VCaP (cell line): ENCODE results near the gene CALN1.

Source experiments
- H3K27ac ChIP-seq: fragments of 450-650 bp; 2 replicates; pipeline ENCODE4 v1.5.1; 2017
- TF ChIP-seq, protein P1 (sequence below): fragments of 450-650 bp; conservative IDR thresholded peaks from 2 replicates; pipeline ENCODE4 v1.5.1; 2017; ENCODE audit warnings: mild to moderate bottlenecking, moderate library complexity

The CALN1 gene

DNA sequence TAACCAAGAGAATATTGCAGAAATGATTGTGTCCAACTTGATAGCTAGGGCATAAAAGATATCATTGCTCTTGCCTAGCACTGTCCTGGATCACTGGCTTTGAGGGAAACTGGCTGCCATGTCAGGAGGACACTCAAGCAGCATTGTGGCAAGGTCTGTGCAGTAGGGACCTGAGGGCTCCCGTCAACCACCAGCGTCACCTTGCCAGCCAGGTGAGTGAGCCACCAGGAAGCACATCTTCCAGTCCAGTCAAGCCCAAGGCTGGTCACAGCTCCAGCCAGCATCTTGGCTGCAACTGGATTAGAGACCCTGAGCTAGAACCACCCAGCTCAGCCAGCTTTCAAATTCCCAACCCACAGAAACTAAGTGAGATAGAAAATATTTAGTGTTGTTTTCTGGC, 392.7 kb downstream of the CALN1 start:
- TF ChIP-seq, protein P1, sequence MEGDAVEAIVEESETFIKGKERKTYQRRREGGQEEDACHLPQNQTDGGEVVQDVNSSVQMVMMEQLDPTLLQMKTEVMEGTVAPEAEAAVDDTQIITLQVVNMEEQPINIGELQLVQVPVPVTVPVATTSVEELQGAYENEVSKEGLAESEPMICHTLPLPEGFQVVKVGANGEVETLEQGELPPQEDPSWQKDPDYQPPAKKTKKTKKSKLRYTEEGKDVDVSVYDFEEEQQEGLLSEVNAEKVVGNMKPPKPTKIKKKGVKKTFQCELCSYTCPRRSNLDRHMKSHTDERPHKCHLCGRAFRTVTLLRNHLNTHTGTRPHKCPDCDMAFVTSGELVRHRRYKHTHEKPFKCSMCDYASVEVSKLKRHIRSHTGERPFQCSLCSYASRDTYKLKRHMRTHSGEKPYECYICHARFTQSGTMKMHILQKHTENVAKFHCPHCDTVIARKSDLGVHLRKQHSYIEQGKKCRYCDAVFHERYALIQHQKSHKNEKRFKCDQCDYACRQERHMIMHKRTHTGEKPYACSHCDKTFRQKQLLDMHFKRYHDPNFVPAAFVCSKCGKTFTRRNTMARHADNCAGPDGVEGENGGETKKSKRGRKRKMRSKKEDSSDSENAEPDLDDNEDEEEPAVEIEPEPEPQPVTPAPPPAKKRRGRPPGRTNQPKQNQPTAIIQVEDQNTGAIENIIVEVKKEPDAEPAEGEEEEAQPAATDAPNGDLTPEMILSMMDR: no peak
- no peak overlapping the region for H3K27ac ChIP-seq

DNA sequence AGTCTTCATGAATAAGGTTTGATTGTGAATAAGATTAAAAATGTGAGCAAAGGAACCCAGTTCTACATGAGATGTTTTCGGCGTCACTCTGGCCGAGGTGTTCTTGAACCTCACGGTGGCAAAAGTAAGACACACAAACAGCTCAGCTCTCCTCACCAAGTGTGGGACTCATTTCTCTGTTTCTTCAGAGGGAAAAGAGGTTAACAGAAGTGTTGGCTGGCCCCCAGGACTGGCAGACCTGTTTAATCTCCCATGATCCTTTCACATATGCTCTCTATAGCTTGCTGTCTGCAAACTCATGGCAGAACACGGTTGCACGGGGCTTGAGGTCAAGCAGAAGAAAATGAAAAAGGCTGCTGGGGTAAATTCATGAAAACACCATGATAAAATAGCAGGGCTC, 394.4 kb downstream of the CALN1 start:
- H3K27ac ChIP-seq: no peak overlapping the region
- TF ChIP-seq, protein P1: no peak

DNA sequence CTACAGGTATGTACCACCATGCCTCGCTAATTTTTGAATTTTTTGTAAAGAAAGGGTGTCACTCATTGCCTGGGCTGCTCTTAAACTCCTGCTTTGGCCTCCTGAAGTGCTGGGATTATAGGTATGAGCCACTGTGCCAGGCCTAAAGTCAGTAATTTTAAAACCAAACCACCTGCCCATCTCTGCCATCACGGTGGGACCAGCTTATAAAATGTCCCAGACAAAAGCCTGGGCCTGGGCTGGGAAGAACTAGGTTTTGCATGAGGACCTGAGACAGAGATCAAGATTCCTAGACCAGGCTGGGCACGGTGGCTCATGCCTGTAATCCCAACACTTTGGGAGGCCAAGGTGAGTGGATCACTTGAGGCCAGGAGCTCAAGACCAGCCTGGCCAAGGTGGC, 395.6 kb downstream of the CALN1 start:
- TF ChIP-seq, protein P1: no peak

DNA sequence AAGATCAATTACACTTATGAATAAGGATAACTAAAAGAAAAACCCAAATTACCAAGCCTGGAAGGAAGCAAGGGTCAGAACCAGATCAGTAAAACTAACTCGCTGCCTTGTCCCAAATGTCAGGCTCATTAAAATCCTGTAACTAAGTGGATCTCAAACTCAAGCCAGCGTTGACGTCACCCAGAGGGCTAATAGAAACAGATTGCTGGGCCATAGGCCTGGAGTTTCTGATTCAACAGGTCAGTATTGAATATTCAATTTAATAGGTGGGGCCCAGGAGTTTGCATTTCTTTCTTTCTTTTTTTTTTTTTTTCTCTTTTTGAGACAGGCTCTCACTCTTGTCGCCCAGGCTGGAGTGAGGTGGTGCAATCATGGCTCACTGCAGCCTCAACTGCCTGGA, 397.0 kb downstream of the CALN1 start:
- H3K27ac ChIP-seq: no peak overlapping the region
- TF ChIP-seq, protein P1: no peak

More for the DNA sequence above, 395.6 kb downstream of the CALN1 start:
- H3K27ac ChIP-seq: no peak overlapping the region

DNA sequence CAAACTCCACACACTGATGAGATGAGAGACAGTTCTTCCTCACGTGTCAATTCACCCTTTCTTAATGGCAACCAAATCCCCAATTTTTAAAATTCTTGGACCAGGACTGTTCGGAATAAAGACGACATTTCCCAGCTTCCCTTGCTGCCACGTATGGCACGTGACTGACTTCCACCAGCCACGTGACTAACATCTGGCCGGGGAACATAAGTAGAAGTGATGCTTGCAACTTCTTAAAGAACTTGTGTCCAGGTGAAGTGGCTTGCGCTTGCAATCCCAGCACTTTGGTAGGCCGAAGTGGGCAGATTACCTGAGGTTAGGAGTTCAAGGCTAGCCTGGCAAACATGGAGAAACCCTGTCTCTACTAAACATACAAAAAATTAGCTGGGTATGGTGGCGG, 405.1 kb downstream of the CALN1 start:
- no peak overlapping the region for H3K27ac ChIP-seq
- TF ChIP-seq, protein P1: no peak

DNA sequence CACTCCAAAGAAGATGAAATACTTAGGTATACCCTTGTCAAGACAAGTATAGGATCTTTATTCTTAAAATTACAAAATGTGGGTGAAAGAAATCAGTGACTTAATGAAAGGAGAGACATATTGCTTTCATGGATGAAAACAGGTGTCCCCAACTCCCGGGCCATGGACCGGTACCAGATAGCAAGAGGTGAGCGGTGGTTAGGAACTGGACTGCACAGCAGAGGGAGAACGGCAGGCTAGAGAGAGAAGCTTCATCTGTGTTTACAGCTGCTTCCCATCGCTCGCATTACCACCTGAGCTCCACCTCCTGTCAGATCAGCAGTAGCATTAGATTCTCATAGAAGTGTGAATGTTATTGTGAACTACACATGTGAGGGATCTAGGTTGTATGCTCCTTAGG, 408.9 kb downstream of the CALN1 start:
- TF ChIP-seq, protein P1: no peak
- no peak overlapping the region for H3K27ac ChIP-seq

DNA sequence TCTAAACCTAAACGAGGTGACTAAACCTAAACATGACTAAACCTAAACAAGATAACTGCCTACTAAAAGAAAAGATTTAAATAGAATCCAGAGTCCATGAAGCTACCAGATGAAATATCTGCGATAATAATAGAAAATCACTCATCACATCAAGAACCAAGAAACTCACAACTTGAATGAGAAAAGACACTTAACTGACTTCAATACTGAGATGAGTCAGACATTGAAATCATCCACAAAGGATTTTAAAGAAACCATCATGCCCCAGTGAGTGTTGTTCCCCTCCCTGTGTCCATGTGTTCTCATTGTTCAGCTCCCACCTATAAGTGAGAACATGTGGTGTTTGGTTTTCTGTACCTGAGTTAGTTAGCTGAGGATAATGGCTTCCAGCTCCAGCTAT, 416.0 kb downstream of the CALN1 start:
- H3K27ac ChIP-seq: no peak overlapping the region
- TF ChIP-seq, protein P1: no peak

DNA sequence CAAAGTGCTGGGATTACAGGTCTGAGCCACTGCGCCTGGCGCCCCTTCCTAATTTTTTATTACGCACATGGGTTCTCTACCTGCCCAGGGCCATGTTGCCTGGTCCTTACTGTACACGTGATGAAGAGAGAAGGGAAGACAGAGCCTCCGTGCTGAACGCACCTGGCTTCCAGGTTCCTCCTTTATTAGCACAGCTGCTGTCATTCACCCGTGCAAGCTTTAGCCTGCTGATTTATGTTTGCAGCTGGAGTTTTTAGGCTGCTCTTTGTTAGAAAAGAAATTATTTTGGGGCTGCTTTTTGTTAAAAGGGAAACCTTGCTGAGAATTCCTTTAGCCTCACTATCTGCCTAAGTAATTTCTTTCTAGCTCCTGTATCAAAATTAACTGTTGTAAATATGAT, 417.0 kb downstream of the CALN1 start:
- no peak overlapping the region for H3K27ac ChIP-seq
- TF ChIP-seq, protein P1: no peak
